Mucosa of descending colon (tissue), 3 donors: ENCODE measurements around the gene SLC17A3. TPM values are rescaled to one million over a fixed set of nuclear protein-coding genes. Genes with fewer than 3 reads are reported as not detected.

ENCODE experiments used
- ATAC-seq: fragments of 200-7000 bp; cut with Tn5 transposase; one replicate; pipeline ENCODE4 v1.9.1; 2020; ENCODE audit warnings: mild to moderate bottlenecking, moderate library complexity
- DNase-seq, 3 donors: peaks; one replicate each; pipeline ENCODE4 v3.0.0-alpha.2; 2020
- H3K36me3 ChIP-seq: fragments of 200-600 bp; one replicate; pipeline ENCODE4 v1.8.0; 2021; ENCODE audit warnings: low read depth, mild to moderate bottlenecking
- H3K4me1 ChIP-seq: fragments of 200-600 bp; one replicate; pipeline ENCODE4 v1.8.0; 2021; ENCODE audit warnings: low read depth, mild to moderate bottlenecking
- H3K4me3 ChIP-seq: fragments of 200-600 bp; one replicate; pipeline ENCODE4 v1.8.0; 2021; ENCODE audit warnings: mild to moderate bottlenecking
- H3K9me3 ChIP-seq: fragments of 200-600 bp; one replicate; pipeline ENCODE4 v1.8.0; 2021; ENCODE audit warnings: mild to moderate bottlenecking
- intact Hi-C, 2 donors: fragments of 100-400 bp; cut with DNase I in 1 of 2; cut with micrococcal nuclease in 1 of 2; formaldehyde crosslinking; loops; one replicate each; pipeline versions ENCODE4 v1.11.0 to v1.11.1; 2022; cut with DNase I, micrococcal nuclease
- total RNA-seq, 3 donors: library from RNA; stranded (reverse); fragmentation: NEBNext Ultra II Directional in 2 of 3; extraction: Animal tissue kit (Norgen Biotek cat#: 25700) in 2 of 3; gene quantifications; one replicate each; pipeline versions ENCODE4 v1.2.1 to v1.2.4, GENCODE V29; 2021 to 2023
- TF ChIP-seq, protein P1 (sequence below): fragments of 200-600 bp; IDR thresholded peaks from one replicate; pipeline ENCODE4 v1.8.0; 2022; ENCODE audit warnings: antibody characterized with exemption, mild to moderate bottlenecking
- donor health status: DM: no; HTN: no; CAD: no; lungs with moderate emphysema.
- donor health status: DM: no; HTN: no; CAD: no.
- donor health status: DM: no; HTN: yes; CAD: no.

SLC17A3 gene
- total RNA-seq, 3 donors from 2014 or later = not detected

DNA sequence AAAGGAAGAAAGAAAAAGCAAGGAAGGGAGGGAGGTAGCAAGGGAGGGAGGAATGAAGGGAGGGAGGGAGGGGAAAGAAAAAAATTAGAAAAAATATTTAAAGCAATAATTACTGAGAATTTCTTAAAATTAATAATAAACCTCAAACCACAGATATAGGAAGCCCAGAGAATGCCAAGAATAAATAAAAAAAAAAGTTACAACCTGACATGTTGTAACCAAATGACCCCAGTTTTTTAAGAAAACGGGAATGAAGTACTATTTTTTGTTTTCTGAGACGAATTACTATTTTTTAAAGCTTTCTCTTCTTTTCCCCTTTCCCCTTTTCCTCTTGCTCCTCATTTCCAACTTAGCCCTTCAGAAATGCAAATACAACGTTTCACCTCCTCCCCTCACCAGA lies 58.8 kb downstream of the SLC17A3 start:
- Histone ChIP-seq H3K36me3 (no peaks in the 10 kb centered on the region), H3K4me3 (no peak overlapping the region), H3K9me3 (no peaks in the 10 kb centered on the region), H3K4me1 (no peaks in the 10 kb centered on the region)
- intact Hi-C loops = no loop called here
- no peak for DNase-seq
- no peak for ATAC-seq
- TF ChIP-seq, protein P1, sequence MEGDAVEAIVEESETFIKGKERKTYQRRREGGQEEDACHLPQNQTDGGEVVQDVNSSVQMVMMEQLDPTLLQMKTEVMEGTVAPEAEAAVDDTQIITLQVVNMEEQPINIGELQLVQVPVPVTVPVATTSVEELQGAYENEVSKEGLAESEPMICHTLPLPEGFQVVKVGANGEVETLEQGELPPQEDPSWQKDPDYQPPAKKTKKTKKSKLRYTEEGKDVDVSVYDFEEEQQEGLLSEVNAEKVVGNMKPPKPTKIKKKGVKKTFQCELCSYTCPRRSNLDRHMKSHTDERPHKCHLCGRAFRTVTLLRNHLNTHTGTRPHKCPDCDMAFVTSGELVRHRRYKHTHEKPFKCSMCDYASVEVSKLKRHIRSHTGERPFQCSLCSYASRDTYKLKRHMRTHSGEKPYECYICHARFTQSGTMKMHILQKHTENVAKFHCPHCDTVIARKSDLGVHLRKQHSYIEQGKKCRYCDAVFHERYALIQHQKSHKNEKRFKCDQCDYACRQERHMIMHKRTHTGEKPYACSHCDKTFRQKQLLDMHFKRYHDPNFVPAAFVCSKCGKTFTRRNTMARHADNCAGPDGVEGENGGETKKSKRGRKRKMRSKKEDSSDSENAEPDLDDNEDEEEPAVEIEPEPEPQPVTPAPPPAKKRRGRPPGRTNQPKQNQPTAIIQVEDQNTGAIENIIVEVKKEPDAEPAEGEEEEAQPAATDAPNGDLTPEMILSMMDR = no peak

DNA sequence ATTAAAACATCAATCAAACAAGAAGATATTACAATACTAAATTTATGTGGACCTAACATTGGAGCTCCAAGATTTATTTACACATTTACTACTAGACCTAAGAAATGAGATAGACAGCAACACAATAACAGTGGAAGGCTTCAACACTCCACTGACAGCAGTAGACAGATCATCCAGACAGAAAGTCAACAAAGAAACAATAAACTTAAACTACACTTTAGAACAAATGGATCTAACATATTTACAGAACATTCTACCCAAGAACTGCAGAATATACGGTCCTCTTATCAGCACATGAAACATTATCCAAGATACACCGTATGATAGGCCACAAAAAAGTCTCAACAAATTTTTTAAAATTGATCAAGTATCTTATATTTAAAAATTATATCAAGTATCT lies 69.2 kb downstream of the SLC17A3 start:
- intact Hi-C loops = no loop called here
- no peaks in the 10 kb centered on the region for H3K36me3 ChIP-seq
- no peak for DNase-seq
- TF ChIP-seq, protein P1 = no peak
- H3K4me1 ChIP-seq = no peaks in the 10 kb centered on the region
- no peak overlapping the region for H3K4me3 ChIP-seq
- ATAC-seq = no peak
- no peaks in the 10 kb centered on the region for H3K9me3 ChIP-seq

DNA sequence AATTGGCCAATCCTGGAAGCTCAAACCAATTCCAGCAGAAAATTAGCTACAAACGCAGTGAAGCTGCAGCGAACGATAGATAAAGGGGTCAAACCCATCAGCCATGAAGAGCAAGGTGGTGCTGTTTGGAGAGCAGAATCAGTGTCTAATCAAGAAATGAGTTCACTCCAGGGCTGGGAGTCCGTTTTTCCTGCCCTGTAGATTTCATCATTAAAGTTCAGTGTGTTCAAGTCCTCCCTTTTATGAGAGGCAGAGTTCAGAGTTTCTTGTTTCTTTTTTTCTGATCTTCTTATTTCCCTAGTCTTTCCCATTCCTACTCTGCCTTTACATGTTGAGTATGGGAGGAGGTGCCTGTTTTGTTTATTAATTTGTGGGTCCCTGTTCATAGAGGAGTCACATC lies 72.6 kb downstream of the SLC17A3 start:
- Histone ChIP-seq H3K9me3 (no peaks in the 10 kb centered on the region), H3K4me3 (no peak overlapping the region), H3K36me3 (no peaks in the 10 kb centered on the region), H3K4me1 (no peaks in the 10 kb centered on the region)
- TF ChIP-seq, protein P1 = no peak
- intact Hi-C loops = no loop called here
- no peak for DNase-seq
- no peak for ATAC-seq

Other genes starting within 250 kb of the SLC17A3 start
- gene SCGN, start 222.0 kb downstream of the SLC17A3 start, total RNA-seq = 10 to 100 TPM in 1 of 3 donors, 1 to 10 TPM in 2; 6.4 to 18.5 (median 7.4) TPM
- gene SLC17A4, start 119.5 kb downstream of the SLC17A3 start, total RNA-seq = 100 to 1,000 TPM in 1 of 3 donors, 10 to 100 TPM in 2; 30.2 to 107 (median 40.1) TPM
- not detected for gene SLC17A1, start 42.2 kb downstream of the SLC17A3 start, total RNA-seq
- not detected for gene SLC17A2, start 56.4 kb upstream of the SLC17A3 start, total RNA-seq
- gene TRIM38, start 88.6 kb upstream of the SLC17A3 start, total RNA-seq = 10 to 100 TPM; 11.4 to 15.8 (median 12.6) TPM
- gene HFE, start 213.2 kb upstream of the SLC17A3 start, total RNA-seq = 10 to 100 TPM in 2 of 3 donors, 1 to 10 TPM in 1; 8.9 to 12.0 (median 11.1) TPM